GM23248 (cell line): ENCODE data around the gene CACNA1E. TPM values are rescaled to one million over a fixed set of nuclear protein-coding genes. Genes with fewer than 3 reads are reported as not detected.

Experiments
- DNase-seq: peaks from one replicate; pipeline ENCODE4 v3.0.0-alpha.2; 2015
- H2AFZ ChIP-seq: fragments of 200-600 bp; sonication (generic); 2 replicates; pipeline ENCODE4 v1.6.1; 2016; ENCODE audit warnings: antibody characterized with exemption
- H3F3A ChIP-seq: fragments of 200-600 bp; sonication (generic); 2 replicates; pipeline ENCODE4 v1.6.1; 2016; ENCODE audit warnings: mild to moderate bottlenecking, antibody characterized with exemption, mixed run types; ENCODE audit not compliant: insufficient read depth
- H3K27ac ChIP-seq: fragments of 200-600 bp; sonication (generic); 2 replicates; pipeline ENCODE4 v1.5.1; 2016; ENCODE audit warnings: mild to moderate bottlenecking
- H3K27me3 ChIP-seq: fragments of 200-600 bp; sonication (generic); replicated peaks from 2 replicates; pipeline ENCODE4 v1.6.1; 2016; ENCODE audit warnings: mild to moderate bottlenecking; ENCODE audit not compliant: insufficient read depth
- H3K36me3 ChIP-seq: fragments of 200-600 bp; sonication (generic); 2 replicates; pipeline ENCODE4 v1.6.1; 2016; ENCODE audit warnings: low read depth, mild to moderate bottlenecking
- H3K4me1 ChIP-seq: fragments of 200-600 bp; sonication (generic); 2 replicates; pipeline ENCODE4 v1.6.1; 2016; ENCODE audit warnings: mild to moderate bottlenecking; ENCODE audit not compliant: insufficient read depth
- H3K4me2 ChIP-seq: fragments of 200-600 bp; sonication (generic); one replicate; pipeline ENCODE4 v1.6.1; 2016; ENCODE audit warnings: mild to moderate bottlenecking; ENCODE audit not compliant: unreplicated experiment
- H3K4me3 ChIP-seq: fragments of 200-600 bp; sonication (generic); 2 replicates; pipeline ENCODE4 v1.5.1; 2016; ENCODE audit warnings: mild to moderate bottlenecking
- H3K79me2 ChIP-seq: fragments of 200-600 bp; sonication (generic); 2 replicates; pipeline ENCODE4 v1.6.1; 2016; ENCODE audit warnings: mild to moderate bottlenecking; ENCODE audit not compliant: insufficient read depth
- H3K9ac ChIP-seq: fragments of 200-600 bp; sonication (generic); 2 replicates; pipeline ENCODE4 v1.6.1; 2016; ENCODE audit warnings: mild to moderate bottlenecking
- H3K9me2 ChIP-seq: fragments of 200-600 bp; sonication (generic); 2 replicates; pipeline ENCODE4 v1.6.1; 2016; ENCODE audit warnings: mixed run types, mild to moderate bottlenecking, moderate library complexity; ENCODE audit not compliant: insufficient read depth
- H3K9me3 ChIP-seq: fragments of 200-600 bp; sonication (generic); one replicate; pipeline ENCODE4 v1.6.1; 2017; ENCODE audit warnings: low read depth
- H4K20me1 ChIP-seq: fragments of 200-600 bp; sonication (generic); 2 replicates; pipeline ENCODE4 v1.6.0; 2016; ENCODE audit not compliant: insufficient read depth
- EZH2 ChIP-seq: fragments of 200-600 bp; sonication (generic); IDR thresholded peaks from 2 replicates; pipeline ENCODE4 v1.6.1; 2018; ENCODE audit warnings: antibody characterized with exemption, mild to moderate bottlenecking; ENCODE audit not compliant: insufficient read depth, poor library complexity, severe bottlenecking
- EZH2phosphoT487 ChIP-seq: fragments of 200-600 bp; sonication (generic); IDR thresholded peaks from 2 replicates; pipeline ENCODE4 v1.6.1; 2018; ENCODE audit warnings: antibody characterized with exemption, moderate library complexity, mild to moderate bottlenecking, low read depth; ENCODE audit not compliant: insufficient read depth
- WGBS, 2 experiments: methylation state at CpG; one replicate each; pipeline ENCODE4 v1.1.6; 2015 to 2017; ENCODE audit warnings: low lambda C conversion rate in 2 of 2, low coverage in 1 of 2; ENCODE audit errors: missing lambda C conversion rate in 2 of 2; 5-methylcytosine and 5-hydroxymethylcytosine counted together
- in situ Hi-C: fragments of 300-500 bp; cut with MboI; formaldehyde crosslinking; loops from 2 replicates; pipeline ENCODE4 v1.15.0; 2020
- polyA plus RNA-seq: library from polyadenylated mRNA; unstranded; fragments of >200 nt; fragmentation: Nextera tagmentation; extraction: Ambion mirVana; gene quantifications from 2 replicates; pipeline ENCODE4 v1.2.1, GENCODE V29; 2016
- total RNA-seq: library from RNA; depleted of rRNA; stranded (reverse); fragments of >200 nt; shearing (Covaris generic); gene quantifications from 2 replicates; pipeline ENCODE4 v1.2.3, GENCODE V29; 2014

Gene CACNA1E
- total and polyA plus RNA-seq, 2 experiments from 2014 or later: not detected

GRCh38 chr1:181513786-181514297, 30.5 kb downstream of the CACNA1E start:
- Histone ChIP-seq H3F3A (no peaks in the 10 kb centered on the region), H2AFZ (no peak overlapping the region), H3K4me1 (no peaks in the 10 kb centered on the region), H3K9me2 (no peaks in the 10 kb centered on the region), H3K4me2 (no peak overlapping the region), H3K36me3 (no peaks in the 10 kb centered on the region), H3K27ac (no peak overlapping the region), H4K20me1 (no peaks in the 10 kb centered on the region), H3K9me3 (no peaks in the 10 kb centered on the region), H3K79me2 (no peaks in the 10 kb centered on the region), H3K4me3 (no peak overlapping the region), H3K9ac (no peak overlapping the region), H3K27me3 (no peaks in the 10 kb centered on the region; the same call in 1 of the 2 replicates)
- no peak for DNase-seq
- in situ Hi-C loops: no loop called here
- TF ChIP-seq EZH2phosphoT487 (no peak), EZH2 (no peak)
- whole genome bisulfite sequencing, 2 experiments: 11 to 13% methylated on average over 4 of the region's 4 CpGs

- no peaks in the 10 kb centered on the region for H3K36me3 ChIP-seq
- H3K9me2 ChIP-seq: no peaks in the 10 kb centered on the region
- no peaks in the 10 kb centered on the region for H3F3A ChIP-seq
- H3K9ac ChIP-seq: no peak overlapping the region
- H3K79me2 ChIP-seq: no peaks in the 10 kb centered on the region
- no peaks in the 10 kb centered on the region for H4K20me1 ChIP-seq
- H3K4me3 ChIP-seq: no peak overlapping the region
- H3K9me3 ChIP-seq: no peaks in the 10 kb centered on the region
- DNase-seq: no peak
- H3K4me2 ChIP-seq: no peak overlapping the region
- TF ChIP-seq EZH2 (no peak), EZH2phosphoT487 (no peak)
- H3K4me1 ChIP-seq: no peaks in the 10 kb centered on the region
- WGBS, 2 experiments: 17 to 27% methylated on average over 4 of the region's 4 CpGs
- in situ Hi-C loops: no loop called here
- no peak overlapping the region for H2AFZ ChIP-seq
- H3K27me3 ChIP-seq: no peaks in the 10 kb centered on the region; the same call in 1 of the 2 replicates
- no peak overlapping the region for H3K27ac ChIP-seq
Measured at GRCh38 chr1:181514298-181515290, 31.3 kb downstream of the CACNA1E start.

GRCh38 chr1:181516706-181517105, 33.4 kb downstream of the CACNA1E start:
- WGBS, 2 experiments: 34 to 35% methylated on average over 4 of the region's 4 CpGs
- Histone ChIP-seq H3K9me2 (no peaks in the 10 kb centered on the region), H3K9ac (no peak overlapping the region), H3K9me3 (no peaks in the 10 kb centered on the region), H3K4me3 (no peak overlapping the region), H3K4me2 (no peak overlapping the region), H3K4me1 (no peaks in the 10 kb centered on the region), H3F3A (no peaks in the 10 kb centered on the region), H4K20me1 (no peaks in the 10 kb centered on the region), H3K27ac (no peak overlapping the region), H3K79me2 (no peaks in the 10 kb centered on the region), H2AFZ (no peak overlapping the region), H3K36me3 (no peaks in the 10 kb centered on the region), H3K27me3 (no peaks in the 10 kb centered on the region)
- TF ChIP-seq EZH2: no peak
- TF ChIP-seq EZH2phosphoT487: no peak
- in situ Hi-C loops: no loop called here
- no peak for DNase-seq

- no peak for DNase-seq
- no peaks in the 10 kb centered on the region for H4K20me1 ChIP-seq
Measured at GRCh38 chr1:181517181-181517875, 34.0 kb downstream of the CACNA1E start.

More at GRCh38 chr1:181517181-181517875, 34.0 kb downstream of the CACNA1E start:
- Histone ChIP-seq H3K79me2 (no peaks in the 10 kb centered on the region), H3K4me2 (no peak overlapping the region), H3K9me2 (no peaks in the 10 kb centered on the region), H3K9me3 (no peaks in the 10 kb centered on the region), H3K4me1 (no peaks in the 10 kb centered on the region), H3K9ac (no peak overlapping the region), H3F3A (no peaks in the 10 kb centered on the region), H3K27ac (no peak overlapping the region), H3K27me3 (no peaks in the 10 kb centered on the region), H2AFZ (no peak overlapping the region), H3K4me3 (no peak overlapping the region), H3K36me3 (no peaks in the 10 kb centered on the region)
- no peak for TF ChIP-seq EZH2
- no peak for TF ChIP-seq EZH2phosphoT487
- WGBS, 2 experiments: 15 to 19% methylated on average over 5 of the region's 5 CpGs
- in situ Hi-C loops: no loop called here
